ENCODE results near the gene URB2.
"Not testable (repeated sequence)": the region's sequence is repeated elsewhere in the genome, so short reads cannot be mapped to it uniquely, and the experiment has no call there.

Gene URB2

DNA sequence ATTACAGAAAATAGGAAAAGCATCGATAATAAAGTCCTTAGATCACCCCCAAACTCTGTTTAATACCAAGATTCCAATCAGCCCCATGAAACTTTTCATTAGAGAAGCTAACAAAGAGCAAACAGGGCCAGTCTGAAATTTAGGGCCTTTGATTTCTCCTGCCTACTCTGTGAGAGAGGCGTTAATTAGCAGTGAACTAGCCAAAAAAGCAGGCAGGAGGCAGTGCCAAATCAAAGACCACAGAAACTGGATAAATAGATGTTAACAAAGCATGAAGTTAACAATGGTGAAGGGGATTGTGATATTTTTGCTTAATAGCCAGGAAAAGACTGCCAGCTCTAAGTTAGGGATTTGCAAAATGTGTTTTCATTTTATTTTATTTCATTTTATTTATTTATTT, 11.3 kb upstream of the URB2 start:
- H3K4me3 ChIP-seq (ENCODE audit: low read depth, low read length): no peak overlapping the region
- no peak for DNase-seq (ENCODE audit: low read depth)
- TF ChIP-seq, protein P1, sequence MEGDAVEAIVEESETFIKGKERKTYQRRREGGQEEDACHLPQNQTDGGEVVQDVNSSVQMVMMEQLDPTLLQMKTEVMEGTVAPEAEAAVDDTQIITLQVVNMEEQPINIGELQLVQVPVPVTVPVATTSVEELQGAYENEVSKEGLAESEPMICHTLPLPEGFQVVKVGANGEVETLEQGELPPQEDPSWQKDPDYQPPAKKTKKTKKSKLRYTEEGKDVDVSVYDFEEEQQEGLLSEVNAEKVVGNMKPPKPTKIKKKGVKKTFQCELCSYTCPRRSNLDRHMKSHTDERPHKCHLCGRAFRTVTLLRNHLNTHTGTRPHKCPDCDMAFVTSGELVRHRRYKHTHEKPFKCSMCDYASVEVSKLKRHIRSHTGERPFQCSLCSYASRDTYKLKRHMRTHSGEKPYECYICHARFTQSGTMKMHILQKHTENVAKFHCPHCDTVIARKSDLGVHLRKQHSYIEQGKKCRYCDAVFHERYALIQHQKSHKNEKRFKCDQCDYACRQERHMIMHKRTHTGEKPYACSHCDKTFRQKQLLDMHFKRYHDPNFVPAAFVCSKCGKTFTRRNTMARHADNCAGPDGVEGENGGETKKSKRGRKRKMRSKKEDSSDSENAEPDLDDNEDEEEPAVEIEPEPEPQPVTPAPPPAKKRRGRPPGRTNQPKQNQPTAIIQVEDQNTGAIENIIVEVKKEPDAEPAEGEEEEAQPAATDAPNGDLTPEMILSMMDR (IDR thresholded peaks at IDR 0.05; ENCODE audit: low read depth, low read length, missing control alignments): no peak

DNA sequence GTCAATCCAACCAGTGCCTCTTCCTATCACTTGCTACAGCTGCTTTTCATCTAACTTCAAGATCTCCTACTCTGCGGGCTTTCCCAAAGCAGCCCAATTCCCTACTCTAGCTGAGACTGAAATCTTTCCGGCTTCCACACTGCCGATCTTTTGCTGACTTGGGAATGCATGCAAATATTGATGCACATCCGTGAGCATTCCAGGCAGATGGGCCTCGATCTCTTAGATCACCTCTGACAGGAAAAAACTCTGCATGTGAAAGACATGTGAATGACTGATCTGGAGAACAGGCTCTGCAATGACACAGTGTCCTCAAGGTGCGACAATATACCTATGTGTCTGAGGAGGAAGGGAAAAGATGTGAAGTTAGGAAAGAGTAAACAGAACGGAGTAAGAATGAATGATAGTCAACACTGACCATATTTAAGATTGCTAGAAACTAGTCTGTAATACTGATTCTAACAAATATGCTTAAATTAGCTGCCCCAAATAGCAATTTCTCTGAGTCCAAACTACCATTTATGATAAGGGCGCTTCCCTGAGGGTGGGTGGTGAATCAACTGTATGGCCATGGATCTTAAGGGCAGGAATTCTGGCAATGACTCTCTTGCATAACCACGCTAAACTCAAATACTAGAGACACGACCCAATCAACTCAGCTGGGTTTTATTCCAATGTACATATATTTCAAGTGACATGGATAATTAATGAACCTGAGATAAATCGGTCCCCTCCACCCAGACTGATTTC, 8.5 kb upstream of the URB2 start:
- DNase-seq (ENCODE audit: low read depth): no peak
- H3K4me3 ChIP-seq (ENCODE audit: low read depth, low read length): no peak overlapping the region
- TF ChIP-seq, protein P1 (IDR thresholded peaks at IDR 0.05; ENCODE audit: low read depth, low read length, missing control alignments): no peak

DNA sequence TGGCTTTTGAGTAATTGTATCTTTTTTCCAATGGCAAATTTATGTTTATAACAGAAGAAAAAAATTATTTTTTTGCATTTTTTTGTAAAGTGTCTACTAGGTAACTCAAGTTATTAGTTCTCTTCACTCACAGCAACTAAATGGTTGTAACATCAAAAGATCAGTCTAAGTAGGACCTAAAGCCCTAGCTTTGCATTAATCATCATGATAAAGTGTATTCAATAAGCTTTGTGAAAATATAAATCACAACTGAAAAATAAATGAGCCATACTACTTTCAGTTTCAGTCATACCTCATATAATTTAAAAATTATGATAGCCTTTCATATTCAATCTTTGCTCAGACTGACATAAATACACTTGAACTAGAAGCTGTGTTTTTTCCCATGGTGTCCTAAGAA, 7.0 kb upstream of the URB2 start:
- no peak for DNase-seq (ENCODE audit: low read depth)
- H3K4me3 ChIP-seq (ENCODE audit: low read depth, low read length): no peak overlapping the region
- TF ChIP-seq, protein P1 (IDR thresholded peaks at IDR 0.05; ENCODE audit: low read depth, low read length, missing control alignments): no peak

DNA sequence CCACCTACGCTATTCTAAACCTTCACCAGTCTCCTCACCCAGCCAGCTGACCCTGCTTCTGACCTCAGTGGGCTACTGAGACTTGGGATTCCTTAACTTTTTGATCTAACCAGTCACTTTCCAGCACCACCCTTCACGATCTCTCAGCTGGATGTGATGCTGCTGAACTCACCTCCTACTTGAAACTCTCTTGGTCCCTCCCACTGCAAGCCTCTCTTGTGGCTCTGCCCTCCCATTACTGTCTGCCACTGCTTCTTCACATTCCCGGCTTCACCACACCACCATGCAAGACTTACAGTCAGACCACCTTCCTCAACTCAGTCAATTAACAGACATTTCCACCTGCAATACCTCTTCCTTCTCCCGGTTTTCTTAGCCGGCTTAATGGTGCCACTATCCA, 6.4 kb upstream of the URB2 start:
- no peak overlapping the region for H3K4me3 ChIP-seq (ENCODE audit: low read depth, low read length)
- TF ChIP-seq, protein P1 (IDR thresholded peaks at IDR 0.05; ENCODE audit: low read depth, low read length, missing control alignments): no peak
- DNase-seq (ENCODE audit: low read depth): no peak

DNA sequence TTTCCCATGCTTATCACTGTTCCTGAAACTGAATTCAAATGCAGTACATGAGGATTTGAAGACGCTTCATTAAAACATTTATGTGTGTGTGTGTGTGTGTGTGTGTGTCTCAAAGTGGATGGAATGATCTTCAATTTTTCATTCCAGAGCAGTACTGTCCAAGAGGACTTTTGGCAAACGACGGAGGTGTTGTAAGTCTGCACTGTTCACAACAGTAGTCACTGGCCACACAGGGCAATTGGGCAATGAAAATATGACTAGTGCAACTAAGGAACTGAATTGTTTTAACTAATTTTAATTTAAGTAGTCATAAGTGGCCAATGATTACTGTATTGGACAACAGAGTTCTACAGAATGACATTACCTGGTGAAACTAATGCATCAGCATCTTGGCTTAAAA, 5.2 kb upstream of the URB2 start:
- no peak overlapping the region for H3K4me3 ChIP-seq (ENCODE audit: low read depth, low read length)
- TF ChIP-seq, protein P1 (IDR thresholded peaks at IDR 0.05; ENCODE audit: low read depth, low read length, missing control alignments): no peak
- DNase-seq (ENCODE audit: low read depth): no peak

DNA sequence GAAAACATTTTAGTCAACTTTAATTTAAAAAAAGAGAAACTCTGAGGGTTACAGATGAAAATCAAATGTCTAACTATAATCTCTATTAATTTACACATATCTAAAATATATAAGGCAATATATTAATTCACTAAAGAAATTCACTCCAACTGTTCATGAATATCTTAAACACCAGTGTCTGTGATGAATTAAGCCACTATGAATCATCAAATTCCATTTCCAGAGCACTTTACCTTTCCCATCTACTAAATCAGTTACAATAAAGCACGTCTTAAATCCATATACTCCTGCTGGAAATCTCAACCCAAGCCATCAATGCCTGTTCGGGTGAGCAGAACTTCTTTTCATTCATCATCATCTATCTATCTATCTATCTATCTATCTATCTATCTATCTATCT, 4.4 kb upstream of the URB2 start:
- no peak overlapping the region for H3K4me3 ChIP-seq (ENCODE audit: low read depth, low read length)
- TF ChIP-seq, protein P1 (IDR thresholded peaks at IDR 0.05; ENCODE audit: low read depth, low read length, missing control alignments): no peak
- DNase-seq (ENCODE audit: low read depth): no peak

DNA sequence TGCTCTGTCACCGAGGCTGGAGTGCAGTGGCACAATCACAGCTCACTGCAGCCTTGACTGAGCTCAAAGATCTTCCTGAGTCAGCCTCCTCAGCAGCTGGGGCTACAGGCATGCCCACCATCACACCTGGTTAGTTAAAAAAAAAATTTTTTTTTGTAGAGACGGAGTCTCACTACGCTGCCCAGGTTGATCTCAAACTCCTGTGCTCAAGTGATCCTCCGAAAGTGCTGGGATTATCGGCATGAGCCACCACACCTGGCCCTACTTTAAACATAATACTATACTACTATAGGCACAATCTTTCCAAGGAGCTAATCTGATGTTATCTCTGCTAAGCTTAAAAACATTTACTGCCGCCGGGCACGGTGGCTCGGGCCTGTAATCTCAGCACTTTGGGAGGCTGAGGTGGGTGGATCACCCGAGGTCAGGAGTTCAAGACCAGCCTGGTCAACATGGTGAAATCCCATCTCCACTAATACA, 3.4 kb upstream of the URB2 start:
- not testable (repeated sequence) for DNase-seq (ENCODE audit: low read depth); H3K4me3 ChIP-seq (ENCODE audit: low read depth, low read length)
